HG02938 (cell line): ENCODE data around the gene CALCOCO1.
A peak's percentile ranks its signal among the peaks of the same experiment; 100 is the strongest.

Experiments
- ATAC-seq: cut with Tn5 transposase; IDR thresholded peaks from one replicate; pipeline ENCODE4 v1.9.1; 2021; ENCODE audit warnings: mild to moderate bottlenecking, moderate library complexity; ENCODE audit not compliant: unreplicated experiment

CALCOCO1 gene

DNA sequence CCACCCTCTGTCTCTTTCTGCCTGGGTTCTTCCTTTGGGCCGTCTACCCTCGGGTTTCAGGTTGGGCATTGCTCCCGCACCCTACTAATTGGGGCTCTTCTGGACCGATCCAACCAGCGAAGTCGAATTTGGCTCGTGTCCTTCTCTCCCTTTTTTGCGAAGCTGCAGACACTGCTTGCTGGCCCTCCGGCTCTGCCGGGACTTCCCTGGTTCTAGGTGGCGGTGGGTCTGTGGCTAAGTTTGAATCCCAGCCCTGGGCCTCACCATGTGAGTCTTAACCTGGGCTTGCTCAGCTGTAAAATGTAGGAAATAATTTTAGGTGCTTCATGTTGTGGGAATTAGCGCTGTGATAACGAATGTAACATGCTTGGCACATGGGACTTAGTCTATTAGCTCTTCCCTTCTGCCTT, 24.9 kb upstream of the CALCOCO1 start:
- ATAC-seq: no peak

DNA sequence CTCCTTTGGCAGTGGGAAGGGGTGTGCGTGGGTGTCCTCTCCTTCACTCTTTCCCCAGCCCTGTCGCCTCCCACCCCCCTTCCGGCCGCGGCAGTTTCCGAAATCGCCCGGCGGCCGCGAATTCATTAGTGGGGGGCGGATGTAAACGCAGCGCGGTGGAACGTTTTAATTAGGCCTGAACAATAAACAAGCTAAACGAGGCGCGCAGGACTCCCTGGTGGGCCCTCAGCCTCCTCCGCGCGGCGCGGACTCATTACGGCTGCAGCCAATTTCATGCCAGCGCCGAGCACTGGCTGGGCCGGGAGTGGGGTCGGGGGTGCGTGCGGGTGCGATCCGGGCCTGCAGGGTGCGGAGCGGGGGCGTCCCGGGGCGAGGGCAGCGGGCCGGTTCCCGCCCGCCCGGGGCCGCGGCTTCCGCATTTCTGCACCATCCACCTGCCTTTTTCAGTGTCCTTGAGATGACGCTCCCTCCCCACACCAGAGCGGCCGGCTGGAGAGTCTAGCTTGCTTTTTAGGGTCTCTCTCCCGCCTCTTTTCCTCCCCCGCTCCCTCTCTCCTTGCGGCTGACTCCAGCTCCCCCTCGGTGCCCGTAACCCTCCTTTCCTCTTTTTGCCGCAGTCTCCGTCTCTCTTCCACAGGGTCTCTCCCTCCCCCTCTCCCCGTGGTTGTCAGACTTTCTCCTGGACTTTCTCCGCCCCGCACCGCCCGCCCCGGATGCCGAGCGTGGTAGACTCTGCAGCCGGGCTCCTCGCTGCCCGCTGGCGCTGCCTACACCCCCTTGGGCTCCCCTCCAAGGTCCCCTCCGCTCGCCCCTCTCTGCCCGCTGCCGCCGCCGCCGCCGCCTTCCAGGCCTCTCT, 24.3 kb upstream of the CALCOCO1 start, which contains the start of gene CISTR:
TSS of gene CISTR (minus strand) at position 644 of the 856 bp plus-strand sequence.
- no peak for ATAC-seq

DNA sequence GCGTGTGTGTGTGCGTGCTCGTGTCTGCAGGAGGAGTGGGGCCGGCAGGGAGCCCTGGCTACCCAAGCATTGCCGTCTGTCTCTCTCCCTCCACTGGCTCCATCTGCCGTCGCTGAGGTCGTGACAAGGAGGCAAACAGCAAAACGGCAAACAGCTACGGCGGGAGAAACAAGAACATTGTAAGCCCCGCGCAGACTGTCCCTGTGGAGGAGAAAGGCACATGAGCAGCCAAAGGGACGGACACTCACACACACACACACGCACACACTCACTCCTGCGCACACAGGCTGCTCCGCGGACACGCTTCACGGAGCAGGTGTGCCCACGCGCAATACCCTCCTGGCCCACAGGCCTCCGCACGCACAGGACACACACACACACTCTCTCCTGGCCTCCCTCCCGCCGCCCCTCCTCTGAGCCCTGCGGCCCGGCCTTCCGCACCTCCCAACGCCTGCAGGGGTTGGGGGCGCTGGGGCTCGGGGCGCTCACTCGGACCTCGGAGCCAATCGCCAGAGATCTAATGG, 23.6 kb upstream of the CALCOCO1 start:
- ATAC-seq: no peak

DNA sequence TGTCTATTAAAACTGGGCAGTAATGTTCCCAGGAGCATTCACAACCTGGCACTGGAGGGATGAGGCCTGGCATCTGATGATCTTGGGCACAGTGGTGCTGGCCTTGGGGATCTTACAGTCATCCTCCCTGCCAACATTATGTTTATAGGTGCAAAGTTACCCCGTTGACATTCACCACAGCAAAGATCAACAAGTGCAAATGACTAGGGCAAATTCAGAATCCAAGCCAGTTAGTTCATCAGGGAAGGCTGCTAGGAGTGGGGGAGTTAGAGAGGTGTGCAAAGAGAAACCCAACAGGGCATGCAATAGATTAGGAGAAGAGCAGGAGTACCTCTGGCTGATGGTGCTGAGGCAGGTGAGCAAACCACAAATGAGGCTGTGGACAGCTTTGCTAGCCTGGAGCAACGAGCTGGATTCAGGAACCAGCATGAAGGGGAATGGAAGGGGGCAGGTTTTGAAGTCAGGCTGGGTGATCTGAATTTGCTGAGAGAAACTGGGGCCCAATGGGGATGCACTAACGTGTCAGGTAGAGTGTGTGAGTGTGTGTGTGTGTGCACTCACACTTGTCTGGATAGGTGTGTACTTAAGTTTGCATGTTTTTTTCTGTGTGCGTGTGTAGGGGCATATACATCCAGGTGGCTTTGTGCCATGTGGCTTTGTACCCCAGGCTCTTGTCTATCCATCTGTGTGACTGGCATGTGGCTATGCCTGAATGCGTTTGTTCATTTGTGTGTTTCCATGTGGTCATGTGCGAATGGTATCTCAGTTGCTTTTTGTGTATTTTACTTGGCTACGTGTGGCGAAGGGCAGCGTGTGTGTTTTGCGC, 22.9 kb upstream of the CALCOCO1 start:
- ATAC-seq: no peak

DNA sequence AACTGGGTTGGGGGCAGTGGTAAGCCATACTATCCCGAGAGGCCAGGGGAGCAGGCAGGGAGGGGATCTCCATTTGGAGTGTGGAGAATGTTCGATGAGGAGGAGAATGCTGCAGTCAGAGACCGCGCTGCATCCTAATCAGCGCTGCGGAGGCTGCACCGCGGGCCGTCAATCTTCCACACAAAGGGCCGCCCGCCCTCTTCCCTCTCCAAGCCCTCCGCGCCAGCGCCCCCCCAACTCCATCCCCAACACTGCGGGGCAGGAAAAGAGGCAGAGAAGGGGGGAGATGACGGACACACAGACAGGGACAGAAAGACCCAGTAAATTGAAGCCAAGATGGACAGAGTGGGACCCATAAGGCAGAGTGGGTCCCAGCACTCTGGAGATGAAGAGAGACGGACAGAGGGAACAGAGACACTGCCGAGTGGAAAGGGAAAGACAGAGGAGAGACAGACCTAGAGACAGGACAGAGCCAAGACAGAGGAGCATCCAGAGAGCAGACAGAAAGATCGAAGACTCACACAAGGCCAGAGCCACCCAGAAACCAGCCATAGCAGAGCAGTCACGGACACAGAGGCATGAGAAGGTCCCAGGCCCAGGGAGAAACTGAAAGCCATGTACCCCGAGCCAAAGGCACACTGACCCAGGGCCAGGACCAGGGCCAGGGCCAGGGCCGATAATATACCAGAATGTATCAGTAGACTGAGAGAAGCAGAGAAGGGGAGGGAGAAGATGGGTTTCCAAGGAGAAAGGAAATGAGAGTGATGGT, 21.0 kb upstream of the CALCOCO1 start:
- no peak for ATAC-seq

DNA sequence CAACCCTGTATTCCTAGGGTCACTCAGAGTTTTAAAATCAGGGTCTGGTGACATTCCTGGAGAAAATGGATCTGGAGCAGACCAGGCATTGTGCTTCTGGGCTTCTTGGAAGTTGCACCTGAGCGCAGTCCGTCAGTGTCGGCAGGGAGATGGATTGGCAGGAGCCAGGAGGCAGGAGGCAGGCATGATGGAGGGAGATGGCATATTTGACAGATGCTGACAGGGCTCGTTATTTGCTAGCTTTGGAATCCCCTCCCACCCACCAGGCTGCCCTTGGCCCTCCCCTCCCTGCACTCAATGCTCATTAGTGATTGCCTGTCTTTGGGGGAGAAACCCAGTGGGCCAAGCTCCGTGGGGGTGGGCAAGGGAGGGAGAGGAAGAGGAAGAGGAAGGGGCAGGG, 19.8 kb upstream of the CALCOCO1 start:
- ATAC-seq: no peak

DNA sequence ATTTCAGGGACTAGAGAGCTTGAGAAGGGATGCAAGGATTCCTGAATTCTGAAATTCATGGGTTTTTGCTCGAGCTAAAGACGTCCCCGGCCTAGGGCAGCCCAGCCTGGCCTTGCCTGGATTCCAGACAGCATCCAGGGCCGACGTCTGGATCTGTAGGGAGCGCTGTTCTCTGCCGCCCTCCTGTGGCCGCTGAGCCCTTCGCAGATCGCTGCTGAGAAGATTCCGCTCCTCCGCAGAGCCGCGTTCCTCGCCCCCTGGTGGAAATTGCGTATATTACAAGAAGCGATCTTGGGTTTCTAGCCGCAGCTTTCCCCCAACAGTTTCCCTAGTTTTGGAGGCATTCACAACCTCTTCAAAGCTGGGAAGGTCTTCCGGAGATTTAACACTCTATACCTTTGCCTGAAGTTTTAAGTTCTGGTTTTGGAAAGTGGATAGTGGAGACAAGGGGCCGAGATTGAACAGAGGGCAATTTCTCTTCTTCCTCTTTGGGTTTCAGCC, 19.4 kb upstream of the CALCOCO1 start:
- ATAC-seq: peak; percentile 42

DNA sequence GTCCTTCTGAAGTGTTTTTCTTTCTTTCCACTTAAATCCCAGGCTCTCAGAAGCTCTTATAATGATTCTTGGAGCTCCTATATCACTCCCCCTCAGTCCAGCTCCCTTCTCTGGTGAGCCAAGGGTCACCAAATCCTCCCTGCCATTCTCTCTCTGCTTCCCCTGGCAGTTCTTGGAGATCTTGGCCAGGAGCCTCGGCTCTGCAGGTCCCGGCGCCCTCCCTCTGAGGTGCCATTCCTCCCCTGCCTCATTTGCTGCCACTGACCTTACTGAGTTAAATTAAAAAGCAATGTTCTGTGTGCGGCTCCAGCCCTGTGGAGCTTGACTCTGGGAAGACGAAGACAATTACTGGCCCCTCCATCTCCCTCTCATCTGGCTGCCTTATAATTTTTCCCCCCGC, 17.5 kb upstream of the CALCOCO1 start:
- ATAC-seq: no peak

DNA sequence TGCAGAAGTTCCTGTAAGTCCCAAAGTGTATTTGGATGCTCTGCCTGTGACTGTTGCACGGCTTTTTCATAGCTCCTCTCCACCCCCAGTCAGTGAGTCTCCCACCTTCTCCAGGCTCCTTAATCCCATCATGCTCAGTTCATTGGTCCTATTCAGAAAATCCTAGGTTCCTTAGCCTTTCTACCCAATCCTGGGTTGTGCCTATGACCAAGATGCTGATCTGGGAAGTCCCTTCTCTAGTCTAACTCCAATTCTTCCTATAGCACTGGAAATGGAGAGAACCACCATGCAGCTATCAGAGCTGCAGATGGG, 16.8 kb upstream of the CALCOCO1 start:
- ATAC-seq: no peak

DNA sequence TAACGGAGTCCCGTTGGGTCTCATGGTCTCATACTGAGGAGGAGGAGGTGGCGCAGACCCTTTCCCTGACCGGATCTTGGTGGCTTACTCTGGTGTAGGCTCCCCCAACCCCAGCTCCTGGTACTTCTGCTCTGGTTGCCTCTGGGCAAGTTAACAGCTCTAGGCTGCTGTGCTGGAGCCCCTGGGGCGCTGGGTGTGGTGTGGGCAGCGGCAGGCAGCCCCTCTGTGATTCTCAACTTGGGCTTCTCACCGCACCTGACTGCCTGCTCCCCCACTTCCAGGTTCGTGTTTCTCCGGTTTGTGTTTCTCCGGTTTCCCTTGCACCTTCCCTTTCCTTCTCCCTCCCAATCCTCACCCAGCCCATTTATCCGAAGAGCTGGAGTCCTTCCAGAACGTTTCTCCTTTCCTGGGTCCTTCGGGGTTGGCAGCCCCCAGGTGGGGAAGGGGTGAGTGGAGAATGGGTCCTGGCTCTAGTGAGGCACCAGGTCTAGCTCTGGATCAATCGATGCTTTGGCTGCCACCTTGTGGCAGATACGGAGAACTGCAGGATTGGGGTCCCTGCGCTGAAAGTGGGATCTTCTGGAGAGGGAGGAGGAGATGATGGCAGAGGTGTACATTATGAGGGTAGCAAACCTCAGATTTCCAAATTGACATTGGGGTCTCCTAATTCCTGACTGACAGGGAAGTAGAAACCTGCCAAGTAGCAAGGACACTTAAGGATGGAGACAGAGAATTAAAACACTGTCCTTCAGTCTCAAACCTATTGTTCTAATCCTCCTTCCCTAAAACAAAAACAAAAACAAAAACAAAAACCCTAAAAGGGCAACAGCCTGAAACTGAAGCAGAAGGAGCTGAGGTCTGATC, 16.2 kb upstream of the CALCOCO1 start:
- ATAC-seq: no peak

DNA sequence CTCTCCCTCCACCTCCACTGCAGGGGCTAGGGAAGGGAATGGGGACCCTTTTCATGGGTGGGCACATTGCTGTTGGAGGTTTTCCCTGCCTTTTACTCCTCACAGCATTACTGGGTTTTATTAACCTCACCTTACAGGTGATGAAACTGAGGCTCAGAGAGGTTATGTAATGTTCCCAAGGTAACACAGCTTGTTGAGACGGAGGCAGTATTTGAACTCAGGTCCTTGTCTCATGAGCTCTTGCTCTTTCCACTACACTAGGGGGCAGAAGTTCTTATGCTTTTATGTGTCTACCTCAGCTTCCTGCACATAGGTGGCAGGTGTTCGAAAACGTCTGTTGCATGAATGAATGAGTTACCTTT, 12.9 kb upstream of the CALCOCO1 start:
- ATAC-seq: no peak

DNA sequence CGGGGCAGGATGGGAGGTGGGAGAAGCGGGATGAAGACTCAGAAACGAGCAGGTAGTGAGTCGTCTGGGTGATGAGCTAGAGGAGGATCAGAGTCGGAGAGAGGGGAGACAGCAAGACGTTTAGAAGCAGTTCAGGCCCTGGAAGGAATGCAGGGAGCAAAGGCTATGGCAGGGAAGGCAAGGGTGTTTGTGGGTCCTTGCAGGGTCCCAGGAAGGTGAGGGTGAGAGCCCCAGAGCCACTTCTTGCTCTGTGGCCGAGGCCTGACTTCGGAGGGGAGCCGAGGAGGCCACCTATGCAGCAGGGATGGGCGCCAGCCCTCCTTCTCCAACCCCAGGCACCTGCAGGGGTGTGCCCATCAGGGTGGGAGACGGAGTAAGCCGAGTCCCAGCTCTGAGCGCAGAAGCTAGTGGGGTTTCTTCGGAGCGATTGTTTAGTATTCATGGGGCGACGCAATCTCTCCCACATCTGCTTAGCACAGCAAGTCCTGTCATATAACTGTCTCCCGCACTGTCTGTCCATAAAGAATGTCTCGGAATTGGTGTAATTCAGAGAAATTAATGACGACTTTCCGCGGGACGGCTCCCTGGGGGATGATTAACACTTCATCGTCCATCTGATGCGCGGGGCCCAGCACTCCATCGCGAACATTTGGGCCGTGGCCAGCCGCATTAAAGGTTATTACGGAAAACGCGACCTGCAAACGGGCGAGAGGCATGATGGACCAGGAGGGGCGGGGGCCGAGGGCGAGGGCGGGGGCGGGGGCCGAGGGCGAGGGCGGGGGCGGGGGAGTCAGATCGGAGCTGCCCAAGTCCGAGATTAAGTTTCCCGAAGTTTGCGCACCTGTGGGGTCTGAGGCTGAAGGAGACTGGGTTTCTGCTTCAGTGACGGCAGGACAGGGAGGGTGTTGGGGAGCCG, 12.2 kb upstream of the CALCOCO1 start:
- no peak for ATAC-seq

DNA sequence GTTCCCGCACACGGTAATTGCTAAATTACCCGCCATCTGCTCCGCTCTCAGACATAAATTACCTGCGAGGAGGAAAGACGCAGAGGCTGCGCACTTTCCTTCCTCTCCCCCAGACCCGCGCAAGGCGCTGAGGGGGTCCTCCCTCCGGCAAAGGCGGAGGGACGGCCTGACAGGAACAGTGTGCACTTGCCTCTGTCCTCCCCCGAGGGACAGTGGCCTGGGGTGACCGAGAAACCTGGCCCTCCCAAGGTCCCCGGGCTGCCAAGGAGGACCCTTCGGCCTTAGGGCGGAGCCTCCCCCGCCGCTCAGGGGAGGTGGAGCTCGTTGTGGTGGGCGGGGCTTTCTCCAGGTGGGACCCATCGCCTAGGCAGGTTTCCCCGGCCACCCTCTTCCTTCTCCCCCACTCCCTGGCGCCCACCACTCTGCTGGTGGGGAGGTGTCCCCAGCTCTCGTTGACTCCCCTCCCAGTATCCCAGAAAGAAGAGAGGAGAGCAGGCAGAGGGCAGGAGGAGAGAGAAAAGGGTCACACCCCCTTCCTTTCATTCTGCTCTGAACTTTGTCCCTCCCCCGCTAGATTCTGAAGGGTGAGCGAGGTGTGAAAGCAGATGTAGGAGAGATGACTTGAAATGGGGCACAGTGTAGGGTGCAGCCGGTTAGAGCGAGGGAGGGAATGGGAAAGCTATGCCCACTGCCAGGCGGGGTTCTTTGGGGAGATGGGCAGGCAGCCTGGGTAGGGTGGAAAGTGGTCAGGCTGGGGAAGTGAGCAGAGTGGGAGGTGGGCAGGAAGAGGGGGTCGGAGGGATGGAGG, 11.4 kb upstream of the CALCOCO1 start:
- ATAC-seq: no peak

DNA sequence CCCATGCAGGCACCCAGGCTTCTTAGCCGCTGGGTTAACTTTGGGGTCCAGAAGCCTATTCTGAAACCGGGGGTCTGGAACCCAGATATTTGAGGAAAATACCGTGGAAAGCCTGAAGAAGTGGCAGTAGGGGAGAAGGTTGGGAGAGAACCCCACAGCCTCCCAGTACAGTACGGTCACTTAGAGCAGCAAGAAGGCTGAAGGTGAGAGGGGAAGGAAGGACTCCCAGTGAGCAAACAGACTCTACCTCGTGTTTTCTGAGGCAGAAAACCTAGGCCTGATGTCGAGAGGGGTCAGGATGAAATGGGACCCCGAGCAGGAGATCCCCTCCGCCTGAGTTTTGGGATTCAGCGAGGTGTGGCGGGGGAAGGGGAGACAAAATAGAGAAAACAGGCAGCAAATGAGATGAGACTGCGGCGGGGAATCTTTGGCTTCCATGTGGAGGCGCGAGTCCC, 10.7 kb upstream of the CALCOCO1 start:
- no peak for ATAC-seq

DNA sequence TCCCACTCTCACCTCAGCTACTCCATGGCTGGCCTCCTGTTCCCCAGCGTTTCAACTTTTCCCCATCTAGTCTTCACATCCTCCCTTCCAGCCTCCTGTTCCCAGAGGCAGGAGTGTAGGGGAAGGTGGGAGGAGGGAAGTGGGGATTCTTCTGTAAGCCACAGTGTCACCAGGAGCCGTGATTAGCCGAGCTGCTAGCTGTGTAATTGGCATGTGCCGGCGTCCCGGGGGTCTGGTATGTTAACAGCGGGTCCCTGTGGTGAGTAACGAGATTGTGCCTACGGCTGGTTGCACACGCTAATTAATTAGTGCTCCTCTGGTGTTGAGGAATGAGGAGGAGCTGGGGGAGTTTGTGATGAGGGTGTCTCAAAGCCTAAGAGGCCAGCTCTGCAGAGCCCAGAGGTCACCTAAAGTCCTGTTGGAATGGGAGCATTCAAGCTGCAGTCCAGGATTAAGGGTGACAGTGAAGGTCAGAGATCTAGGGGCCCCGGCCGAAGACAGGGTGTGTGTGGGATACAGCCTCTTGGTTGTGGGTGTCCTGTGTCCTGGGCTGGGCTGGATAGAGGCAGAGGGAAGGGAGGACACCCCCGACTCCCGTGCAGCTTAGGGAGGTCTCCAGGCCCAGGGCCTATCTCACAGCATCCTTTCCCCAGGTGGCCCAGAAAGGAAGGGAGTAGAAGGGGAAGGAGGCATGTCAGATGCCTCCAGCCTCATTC, 10.0 kb upstream of the CALCOCO1 start:
- no peak for ATAC-seq

DNA sequence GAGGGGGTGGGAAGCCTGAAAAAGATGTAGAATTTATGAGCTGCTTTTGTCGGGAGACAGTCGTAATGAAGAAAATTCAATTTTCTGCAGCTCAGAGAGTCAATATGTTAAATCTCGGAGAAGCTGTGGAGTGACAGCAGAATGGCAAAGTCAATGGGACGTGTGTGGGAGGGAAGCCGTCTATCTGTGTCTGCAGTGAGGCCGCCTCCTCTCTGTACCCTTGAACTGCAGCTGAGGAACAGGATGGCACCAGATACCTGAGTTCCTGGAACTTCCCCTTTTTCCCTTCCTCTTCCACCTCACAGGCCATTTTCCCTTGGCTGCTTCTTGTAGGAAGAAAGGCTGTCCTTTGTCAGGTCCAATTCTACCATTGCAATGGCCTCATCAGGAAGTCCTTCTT, 9.3 kb upstream of the CALCOCO1 start:
- no peak for ATAC-seq

DNA sequence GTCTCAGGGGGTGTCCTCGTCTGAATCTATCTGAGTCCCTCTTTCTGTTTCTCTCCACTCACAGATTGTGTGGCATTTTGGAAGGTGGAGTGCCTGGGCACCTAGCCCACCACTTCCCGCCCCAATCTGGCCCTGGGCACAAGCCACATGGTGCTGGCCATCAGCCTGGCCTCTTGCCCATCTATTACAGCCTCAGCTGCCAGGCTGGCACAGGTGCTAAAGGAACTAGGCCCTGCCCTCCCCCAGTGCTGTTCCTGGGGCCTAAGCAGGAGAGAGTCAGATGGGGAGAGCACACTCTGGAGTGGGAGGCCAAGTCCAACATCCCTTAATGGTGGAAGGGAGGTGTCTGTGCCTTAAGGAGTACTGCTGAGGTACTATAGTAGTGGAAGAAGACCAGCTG, 8.3 kb upstream of the CALCOCO1 start:
- no peak for ATAC-seq

DNA sequence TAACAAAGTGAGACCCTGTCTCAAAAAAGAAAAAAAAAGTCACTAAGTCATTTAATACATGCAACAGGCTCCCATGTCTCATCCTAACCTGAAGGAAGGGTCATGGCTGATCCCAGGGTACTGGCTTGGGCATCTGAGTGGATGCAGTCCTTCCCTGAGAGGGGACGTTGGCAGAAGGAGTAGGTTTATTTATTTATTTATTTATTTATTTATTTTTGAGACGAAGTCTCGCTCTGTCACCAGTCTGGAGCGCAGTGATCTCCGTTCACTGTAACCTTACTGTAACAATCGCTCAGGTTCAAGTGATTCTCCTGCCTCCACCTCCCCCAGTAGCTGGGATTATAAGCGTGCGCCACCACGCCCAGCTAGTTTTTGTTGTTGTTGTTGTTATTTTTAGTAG, 7.2 kb upstream of the CALCOCO1 start:
- ATAC-seq: no peak
